Medulla oblongata (tissue), 1 donor: ENCODE data around the gene CDKL1.
"Not testable (repeated sequence)": the region's sequence is repeated elsewhere in the genome, so short reads cannot be mapped to it uniquely, and the experiment has no call there.

Experiments used
- DNase-seq: peaks from one replicate; pipeline ENCODE4 v3.0.0-alpha.2; 2015; ENCODE audit errors: extremely low spot score

Gene CDKL1

DNA sequence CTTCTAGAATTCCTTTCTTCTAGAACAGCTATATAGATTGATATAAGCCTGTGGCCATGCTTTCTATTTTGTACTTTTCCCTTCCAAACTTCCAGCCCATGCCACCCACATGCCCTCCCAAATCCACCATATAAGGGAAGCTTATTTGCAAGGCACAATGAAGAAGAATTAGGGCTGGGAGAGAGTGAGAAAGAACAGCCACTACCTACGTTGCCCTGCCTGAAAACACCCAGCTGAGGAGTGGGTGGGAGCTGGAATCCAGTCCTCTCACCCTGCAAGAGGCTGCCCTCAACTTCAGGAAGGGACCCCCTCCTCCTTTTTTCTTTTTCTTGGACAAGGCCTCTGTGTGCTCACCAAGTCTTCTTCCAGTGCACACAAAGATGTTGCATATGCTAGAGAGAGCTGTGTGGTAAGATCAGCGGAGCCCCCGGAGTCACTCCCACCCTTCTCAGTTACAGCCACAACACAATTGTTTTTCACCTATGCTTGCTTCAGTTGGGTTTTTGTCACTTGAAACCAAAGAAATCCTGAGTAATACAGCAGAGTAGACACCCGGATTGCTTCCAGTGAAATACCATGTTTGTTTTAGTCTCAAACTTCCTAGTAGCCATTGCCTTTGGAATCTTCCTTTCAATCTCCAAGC lies 38.8 kb downstream of the CDKL1 start:
- DNase-seq: no peak

DNA sequence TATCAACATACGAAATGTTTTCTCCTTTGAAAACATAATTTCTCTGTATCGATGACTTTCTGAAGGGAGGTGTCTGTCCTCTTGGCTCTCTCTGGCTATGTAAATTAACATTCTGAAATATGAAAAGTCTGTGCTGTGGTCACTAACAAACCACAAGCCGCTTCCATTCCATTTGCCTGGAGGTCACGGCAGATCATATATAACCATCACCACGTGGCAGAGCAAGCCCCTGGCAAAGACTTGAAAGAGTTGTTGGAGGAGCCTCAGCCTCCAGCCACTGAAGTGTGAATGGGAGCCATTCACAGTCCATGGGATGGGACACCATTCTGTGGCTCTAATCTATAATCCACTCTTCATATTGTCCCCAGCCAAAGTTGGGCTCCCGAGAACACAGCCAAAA lies 39.6 kb downstream of the CDKL1 start:
- no peak for DNase-seq

DNA sequence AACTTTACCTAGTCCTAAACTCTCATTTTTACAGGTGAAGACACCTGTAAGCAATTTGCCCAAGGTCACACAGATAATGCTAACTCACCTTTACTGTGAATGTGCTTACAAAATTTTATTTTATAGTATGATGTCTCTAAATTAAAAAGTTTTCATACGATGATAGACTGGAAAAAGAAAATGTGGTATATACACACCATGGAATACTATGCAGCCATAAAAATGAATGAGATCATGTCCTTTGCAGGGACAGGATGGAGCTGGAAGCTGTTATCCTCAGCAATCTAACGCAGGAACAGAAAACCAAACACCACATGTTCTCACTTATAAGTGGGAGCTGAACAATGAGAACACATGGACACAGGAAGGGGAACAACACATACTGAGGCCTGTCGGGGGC lies 40.4 kb downstream of the CDKL1 start:
- DNase-seq: not testable (repeated sequence)

DNA sequence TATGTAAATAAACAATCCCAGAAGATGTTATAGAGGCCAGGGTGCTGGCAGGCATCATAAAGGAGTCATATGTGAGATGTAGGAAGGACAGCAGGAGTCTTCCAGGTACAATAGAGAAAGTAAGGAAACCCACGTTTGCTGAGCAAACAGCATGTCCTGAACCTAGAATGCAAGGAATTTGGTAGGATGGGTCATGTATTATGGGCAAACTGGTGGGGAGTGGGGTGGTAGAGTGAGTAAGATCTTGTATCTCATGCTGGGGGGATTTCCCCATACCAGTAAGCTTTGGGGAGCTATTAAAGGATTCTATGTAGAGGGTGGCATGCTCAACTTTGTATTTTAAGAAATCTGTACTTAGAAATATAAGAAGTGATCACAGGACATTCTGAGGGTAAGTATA lies 41.0 kb downstream of the CDKL1 start:
- no peak for DNase-seq

DNA sequence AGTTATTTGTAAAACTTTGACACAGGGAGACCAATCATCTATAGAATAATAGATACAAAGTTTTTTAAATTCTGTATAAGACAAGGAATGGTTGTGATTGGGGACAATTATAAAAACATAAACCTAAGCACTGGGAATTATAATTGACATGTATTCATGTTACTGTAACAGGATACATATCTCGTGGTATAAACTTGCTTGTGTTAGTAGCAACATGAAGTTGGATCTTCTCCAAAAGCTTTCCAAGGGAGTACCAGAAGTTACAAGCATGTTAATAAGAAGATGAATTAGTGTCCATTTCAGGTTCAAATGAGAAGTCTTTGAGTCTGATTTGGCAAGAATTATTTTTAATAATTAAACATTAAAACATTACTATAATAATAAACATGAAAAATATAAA lies 42.2 kb downstream of the CDKL1 start:
- DNase-seq: no peak

DNA sequence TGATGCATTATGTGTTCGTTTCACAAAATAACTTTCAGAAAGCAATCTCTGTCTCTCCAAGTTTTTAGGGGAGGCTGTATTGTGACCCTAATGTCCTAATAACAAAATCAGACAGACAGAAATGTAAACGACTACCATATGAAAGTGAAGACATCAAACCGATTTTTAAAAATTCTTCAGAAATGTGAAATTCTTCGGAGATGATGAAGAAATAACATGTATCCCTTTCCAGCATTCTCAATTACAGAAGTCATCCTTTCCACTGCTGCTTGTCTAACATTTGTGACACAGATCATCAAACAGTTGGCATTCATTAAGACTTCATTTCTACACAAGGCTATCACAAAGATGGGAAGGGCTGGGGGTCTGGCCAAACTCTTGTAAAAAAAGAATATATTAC lies 43.6 kb downstream of the CDKL1 start:
- no peak for DNase-seq

DNA sequence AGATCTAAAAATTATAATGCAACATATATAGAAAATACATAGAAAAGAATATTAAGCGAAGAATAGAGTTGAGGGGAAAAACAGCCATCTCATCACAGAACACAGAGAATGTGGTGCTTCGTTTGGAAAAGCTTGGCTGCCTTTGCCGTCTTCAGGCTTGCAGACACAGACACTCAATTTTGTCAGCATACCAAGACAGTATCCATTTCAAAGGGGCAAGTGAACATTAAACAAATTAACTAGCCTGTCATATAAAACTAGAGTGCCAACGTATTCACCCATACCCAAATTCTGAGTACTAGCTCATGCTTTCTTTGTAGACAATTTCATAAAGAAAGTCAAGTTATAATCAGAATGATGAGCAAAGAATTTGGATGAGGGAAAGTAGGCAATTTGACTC lies 44.1 kb downstream of the CDKL1 start:
- DNase-seq: no peak

DNA sequence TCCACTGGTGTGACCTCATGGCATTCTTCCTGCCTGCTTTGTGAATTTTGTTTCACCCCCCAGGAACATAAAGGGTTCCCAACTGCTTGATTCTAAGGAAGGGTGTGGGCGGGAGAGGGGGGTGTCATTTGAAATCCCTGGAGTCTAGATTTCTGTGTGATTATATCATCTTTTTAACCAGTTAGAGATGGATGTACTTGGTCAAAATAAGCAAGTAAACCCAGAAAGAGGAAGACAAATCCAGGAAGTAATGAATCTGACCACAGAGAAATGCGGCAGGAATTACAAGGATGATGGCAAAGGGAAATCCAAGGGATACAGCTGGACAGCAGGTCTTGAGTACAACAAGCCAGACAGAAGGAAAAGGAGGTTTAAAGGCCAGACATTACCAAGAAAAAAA lies 45.7 kb downstream of the CDKL1 start:
- DNase-seq: no peak

DNA sequence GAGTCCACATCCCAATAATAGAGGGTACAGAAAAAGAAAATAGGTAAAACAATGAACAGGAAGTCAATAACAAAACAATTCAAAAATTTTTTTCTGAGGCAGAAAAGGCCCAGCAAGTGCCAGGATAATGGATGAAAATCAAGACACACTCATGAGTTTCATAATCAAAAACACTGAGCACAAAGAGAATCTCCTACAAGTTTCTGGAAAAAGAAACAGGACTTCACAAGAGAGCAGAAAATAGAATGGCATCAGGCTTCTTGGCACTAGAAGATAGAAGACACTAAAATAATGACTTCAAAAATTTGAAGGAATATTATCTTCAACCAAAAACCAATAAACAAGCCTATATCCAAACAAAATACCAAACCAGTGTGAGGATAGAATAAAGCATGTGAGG lies 47.7 kb downstream of the CDKL1 start:
- no peak for DNase-seq

DNA sequence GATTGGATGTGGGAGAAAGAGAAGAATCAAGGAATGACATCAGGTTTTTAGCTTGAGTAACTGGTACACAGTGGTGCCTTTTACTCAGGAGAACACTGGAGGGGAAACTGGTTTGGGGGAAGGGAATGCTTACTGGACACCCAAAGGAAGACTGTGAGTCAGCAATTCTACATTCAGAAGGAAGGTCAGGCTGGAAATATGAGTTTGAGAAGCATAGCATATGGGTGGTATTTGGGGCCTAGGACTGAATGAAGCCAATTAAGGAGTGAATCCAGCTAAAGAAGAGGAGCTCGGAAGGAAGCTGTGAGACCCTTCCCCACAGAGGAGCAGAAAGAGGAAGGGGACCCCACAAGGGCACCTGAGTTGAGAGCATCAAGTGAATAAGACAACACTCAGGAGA lies 49.2 kb downstream of the CDKL1 start:
- no peak for DNase-seq

DNA sequence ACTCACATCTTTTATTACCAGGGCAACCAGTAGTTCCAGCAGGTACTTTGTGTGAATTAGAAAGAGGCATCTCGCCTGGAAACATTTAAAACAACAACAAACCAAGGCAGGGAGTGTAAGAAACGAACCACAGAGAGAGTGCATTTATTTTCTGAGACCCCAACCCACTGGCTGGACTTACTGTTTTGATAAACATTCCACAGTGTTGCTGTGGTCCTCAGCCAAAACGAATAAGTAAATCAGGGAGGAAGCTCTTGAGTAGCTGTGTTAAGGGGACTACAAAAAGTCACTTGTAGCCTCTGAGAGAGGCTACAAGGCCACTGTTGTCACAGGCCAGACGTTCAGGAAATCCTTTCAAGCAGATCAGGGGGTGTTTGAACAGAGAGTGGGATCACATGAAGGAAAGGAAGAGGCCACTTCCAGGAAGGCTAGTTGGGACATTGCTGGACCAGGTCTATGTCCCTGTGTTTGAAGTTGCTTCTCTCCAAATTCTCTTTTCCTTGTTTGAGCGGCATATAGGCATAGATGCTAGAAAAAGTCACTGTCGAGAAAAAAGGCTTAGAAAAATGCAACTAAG lies 50.7 kb downstream of the CDKL1 start:
- DNase-seq: peak; percentile 21

DNA sequence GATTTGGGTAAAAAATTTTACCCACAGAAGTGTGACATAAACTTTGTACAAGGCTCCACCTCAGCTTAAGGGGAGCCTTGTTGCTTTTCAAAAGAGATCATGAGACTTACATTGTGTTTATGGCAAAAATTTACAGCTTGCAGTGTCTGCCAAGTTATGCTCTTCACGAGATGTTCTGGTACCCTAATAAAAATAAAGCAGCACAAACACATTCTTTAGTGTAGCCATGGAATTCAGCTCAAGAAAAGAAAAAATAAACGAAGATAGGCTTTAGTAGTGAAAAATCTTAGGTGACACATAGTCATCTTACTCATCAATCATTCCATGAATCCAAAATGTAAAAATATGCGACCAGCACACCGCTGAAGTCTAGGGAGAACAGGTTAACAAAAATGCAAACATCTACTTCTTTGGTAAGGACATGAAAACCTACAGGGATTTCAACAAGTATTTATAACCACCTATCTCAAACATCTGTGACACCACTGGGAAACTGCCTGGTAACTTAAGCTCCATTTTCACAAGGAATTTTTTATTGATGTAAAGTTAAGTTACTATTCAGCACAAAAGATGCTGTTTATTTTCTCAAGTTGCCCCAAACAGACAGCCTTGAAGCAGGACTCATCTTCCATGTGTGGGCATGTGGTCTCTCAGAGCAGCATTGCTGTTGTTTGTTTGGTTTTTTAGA lies 51.7 kb downstream of the CDKL1 start:
- DNase-seq: no peak

DNA sequence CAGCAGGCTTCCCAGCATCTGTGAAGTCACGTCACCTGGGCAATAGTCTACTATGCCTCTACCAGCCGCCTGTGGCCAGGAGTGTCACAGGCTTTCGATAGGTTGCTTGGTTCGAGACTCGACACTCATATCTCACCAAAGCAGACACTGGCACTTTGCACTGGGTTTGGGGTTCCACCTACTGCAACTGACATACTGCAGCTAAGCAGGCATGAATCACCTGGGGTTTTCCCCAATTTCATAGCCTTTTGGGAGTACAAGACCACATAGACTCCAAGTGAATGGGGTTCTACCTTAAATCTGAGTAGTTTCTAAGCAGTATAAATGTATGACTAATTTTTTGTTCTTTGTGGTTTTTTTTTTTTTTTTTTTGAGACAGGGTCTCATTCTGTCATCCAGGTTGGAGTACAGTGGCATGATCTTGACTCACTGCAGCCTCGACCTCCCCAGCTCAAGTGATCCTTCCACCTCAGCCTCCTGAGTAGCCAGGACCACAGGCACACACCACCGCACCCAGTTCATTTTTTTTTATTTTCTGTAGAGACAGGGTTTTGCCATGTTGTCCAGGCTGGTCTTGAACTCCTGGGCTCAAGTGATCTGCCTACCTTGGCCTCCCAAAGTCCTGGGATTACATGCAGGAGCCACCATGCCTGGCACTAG lies 52.4 kb downstream of the CDKL1 start:
- DNase-seq: no peak

DNA sequence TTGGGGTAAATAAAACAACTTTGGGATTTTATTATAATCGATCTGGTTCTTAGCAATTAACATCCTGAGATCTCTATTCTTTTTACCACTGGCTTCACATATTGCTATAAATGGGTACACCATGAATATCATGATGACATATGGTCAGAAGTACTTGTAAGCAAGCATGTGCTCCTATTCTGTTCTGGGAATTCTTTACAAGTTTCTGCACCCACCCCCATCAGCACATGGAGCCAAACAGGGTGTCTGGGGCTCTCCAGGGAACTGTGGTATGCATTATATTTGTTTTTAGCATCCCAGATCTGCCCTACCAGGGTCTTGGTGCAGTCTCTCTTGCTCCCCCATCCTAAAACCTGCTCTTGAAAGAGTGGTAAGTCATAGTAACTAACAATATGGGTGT lies 53.2 kb downstream of the CDKL1 start:
- DNase-seq: no peak

DNA sequence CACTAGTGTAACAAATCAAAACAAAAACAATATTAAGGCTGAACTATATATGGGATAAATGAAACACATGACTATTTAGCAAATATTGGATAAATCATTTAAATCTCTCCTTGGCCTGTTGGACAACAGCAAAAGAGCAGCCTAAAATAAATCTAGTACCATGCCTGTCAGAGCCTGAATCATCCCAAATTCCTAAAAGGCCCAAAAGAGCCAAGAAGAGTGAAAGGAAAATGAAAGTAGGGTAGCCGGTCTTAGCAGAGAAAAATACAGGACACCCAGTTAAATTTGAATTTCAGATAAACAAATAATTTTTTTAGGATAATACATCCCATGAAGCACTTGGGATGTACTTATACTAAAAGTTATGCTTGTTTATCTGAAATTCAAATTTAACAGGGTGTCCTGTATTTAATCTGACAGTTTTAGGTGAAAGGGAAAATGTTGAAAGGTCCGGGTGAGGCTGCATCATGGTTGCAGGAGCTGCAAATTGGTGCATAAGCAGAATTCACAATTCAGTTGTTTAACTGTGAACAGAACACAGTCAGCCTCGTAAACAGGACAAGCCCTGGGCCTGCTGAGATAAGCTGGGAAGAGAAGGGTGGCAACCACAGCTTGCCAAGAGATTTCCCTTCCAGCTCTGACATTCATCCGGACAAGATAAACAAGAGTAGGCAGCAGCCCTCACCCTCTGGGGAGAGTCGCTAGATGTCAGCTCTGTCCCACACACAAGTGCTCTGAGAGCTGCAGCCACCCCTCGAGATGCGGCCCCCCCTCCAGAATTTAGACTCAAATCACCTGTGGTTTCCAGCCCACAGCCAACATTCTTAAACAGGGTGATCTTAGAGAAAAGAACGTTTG lies 54.2 kb downstream of the CDKL1 start:
- peak; percentile 91 for DNase-seq

DNA sequence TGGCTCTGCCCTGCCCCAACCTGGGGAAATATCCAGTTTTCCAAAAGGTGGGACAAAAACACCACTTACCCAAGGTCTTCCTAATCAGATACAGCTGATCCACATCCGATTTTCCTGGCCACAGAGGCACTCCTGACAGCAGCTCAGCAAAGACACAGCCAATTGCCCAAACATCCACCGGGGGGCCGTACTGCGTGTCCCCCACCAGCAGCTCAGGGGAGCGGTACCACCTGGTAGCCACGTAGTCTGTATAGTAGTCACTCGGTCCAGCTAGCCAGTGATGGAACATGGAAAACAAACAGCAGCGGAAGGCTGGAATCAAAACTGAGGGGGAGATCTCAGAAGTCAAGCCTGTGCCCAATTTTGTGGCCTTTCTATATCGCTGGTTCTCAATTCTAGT lies 55.7 kb downstream of the CDKL1 start:
- no peak for DNase-seq

DNA sequence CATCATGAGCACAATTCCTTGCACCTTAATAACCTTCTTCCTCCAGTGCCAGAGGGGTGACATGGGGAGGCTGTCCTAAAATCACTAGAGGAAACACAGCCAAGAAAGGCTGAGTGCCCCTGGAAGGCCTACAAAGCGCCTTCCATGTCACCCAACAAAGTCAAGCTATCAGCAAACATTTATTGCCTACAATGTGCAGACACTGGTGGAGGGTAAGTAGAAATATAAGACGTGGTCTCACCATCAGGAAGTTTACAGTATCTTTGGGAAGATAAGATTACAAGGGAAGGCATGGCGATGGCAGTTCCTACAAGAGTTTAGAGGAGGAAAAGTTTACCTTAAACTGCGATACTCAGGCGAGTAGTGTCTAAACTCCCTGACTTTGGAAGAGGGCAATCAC lies 56.6 kb downstream of the CDKL1 start:
- no peak for DNase-seq

DNA sequence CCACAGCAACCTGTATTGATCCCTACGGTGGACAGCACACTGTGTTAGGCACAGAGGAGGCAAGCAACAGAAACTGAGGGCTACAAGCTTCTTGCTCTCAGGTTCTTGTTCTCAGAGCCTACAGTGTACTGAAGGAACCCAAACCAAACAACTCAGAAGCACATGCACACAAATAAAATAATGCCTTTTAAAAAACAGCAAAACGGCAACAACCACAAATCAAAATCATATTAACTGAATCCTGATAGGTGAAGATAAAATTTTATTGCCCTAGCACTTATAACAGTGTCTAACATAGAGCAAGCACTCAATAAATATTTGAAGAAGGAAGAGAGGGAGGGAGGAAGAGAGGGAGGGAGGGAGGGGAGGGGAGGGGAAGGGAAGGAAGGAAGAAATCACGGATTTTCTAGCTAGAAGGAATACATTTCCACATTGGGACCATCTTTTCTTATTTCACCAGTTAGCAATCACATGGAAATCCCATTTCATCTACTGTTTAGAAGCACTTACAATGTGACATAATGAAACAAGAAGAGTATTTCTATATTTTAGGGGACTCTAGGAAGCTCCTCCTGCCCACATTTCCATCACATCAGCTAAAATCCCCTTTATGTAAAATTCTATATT lies 57.4 kb downstream of the CDKL1 start:
- no peak for DNase-seq

DNA sequence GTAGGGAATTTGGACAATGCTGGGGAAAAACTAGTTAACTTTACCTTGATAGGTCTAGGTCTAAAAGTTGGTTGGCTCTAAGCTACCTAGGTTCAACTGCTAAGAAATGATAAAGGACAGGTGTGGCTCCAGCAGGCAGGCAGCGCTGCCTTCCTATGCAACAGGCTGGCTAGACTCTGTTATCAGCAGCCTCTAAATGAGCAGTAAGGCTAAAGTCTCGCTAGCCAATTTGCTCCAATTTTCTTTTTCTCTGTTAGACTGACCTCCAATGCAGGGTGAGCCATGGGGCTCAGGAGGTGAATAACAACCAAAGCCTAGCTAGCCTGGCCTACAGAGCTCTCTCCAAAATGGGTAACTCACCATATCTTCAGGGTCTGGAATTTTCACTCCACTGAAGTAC lies 58.1 kb downstream of the CDKL1 start:
- no peak for DNase-seq

DNA sequence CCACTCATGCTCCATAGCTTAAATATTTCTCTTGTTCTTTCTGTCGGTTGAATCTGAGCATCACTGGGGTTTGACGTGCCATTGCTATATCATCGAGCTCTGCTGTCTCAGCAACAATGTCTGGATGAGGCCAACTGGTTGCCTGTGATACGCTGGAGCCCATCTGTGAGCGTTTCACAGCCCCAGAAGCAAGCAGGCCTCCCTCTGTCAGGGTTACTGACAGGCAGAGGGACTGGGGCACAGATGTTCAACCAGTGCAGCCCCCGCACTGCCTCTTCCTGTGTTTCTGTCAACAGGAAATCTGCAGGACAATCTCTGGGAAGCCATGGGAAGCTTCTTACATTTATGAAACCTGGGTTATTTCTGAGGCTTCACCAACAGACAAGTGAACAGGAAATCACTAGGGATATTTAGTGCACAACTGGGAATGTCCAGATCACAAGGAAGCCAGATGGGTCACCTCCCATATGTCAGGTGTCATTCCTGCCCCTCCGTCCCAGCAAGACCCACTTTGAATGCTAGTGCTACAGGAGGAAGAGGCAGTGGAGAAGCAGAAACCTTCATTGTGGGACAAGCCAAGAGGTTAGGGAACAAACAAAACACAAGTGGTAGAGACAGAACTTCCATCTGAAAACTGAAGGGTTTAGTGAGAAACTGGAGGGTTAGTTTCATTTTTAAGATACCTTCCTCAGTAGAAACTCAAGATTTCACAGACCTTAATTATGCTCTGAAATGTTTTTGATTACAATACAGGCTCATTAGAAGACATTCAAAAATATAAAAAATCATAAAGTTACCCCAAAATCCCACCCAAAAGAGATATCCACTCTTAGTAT lies 60.5 kb downstream of the CDKL1 start:
- DNase-seq: peak; percentile 58

DNA sequence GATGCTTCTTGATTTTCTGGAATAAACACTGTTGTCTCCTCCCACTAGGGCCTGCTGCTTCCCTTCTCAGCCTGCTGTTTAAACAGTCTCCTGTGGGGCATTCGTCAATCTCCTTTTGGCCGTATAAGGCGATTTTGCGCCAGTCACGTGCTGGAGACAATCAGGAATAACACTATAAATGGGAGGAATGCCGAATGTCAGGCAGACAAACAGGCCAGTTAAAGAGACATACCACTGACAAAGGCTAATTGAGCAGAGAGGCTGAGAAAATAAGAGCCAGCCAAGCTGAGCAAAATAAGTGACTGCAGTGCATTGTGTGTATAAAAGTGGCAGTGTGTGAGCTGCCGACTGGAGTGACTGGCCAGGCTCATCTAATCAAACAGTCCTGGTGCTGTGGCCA lies 61.3 kb downstream of the CDKL1 start:
- DNase-seq: peak; percentile 94
